Bronchial epithelial cell (primary cell): ENCODE results near the gene ABHD18. TPM values are rescaled to one million over a fixed set of nuclear protein-coding genes. Genes with fewer than 3 reads are reported as not detected.
"Not testable (repeated sequence)": the region's sequence is repeated elsewhere in the genome, so short reads cannot be mapped to it uniquely, and the experiment has no call there.

Source experiments
- DNase-seq: peaks from one replicate; pipeline ENCODE4 v3.0.0-alpha.2; 2010; ENCODE audit warnings: low read depth
- FAIRE-seq: peaks from 2 replicates; lab custom pipeline; 2011; peaks lifted over from hg19 to GRCh38; lab: Jason Lieb, UNC
- H3K27me3 ChIP-seq: 2 replicates; pipeline ENCODE4 v1.5.1; 2011; ENCODE audit warnings: low read length; ENCODE audit not compliant: control insufficient read depth, insufficient read depth
- H3K36me3 ChIP-seq: 2 replicates; pipeline ENCODE4 v1.5.1; 2011; ENCODE audit warnings: low read length; ENCODE audit not compliant: control insufficient read depth, insufficient read depth
- H3K4me3 ChIP-seq: 2 replicates; pipeline ENCODE4 v1.5.1; 2011; ENCODE audit warnings: mild to moderate bottlenecking, low read depth, low read length, control low read depth
- total RNA-seq: library from RNA; depleted of rRNA; stranded (reverse); fragments of >200 nt; gene quantifications from 2 replicates; pipeline ENCODE4 v1.2.1, GENCODE V29; 2014
- TF ChIP-seq, protein P1 (sequence below): IDR thresholded peaks from 2 replicates; pipeline ENCODE4 v1.5.1; 2011; ENCODE audit warnings: mild to moderate bottlenecking, moderate library complexity, low read length, control low read depth, inconsistent platforms; ENCODE audit not compliant: insufficient read depth, severe bottlenecking

ABHD18 gene
- total RNA-seq, 1 donor from 2014 or later, result 7.1 TPM

DNA sequence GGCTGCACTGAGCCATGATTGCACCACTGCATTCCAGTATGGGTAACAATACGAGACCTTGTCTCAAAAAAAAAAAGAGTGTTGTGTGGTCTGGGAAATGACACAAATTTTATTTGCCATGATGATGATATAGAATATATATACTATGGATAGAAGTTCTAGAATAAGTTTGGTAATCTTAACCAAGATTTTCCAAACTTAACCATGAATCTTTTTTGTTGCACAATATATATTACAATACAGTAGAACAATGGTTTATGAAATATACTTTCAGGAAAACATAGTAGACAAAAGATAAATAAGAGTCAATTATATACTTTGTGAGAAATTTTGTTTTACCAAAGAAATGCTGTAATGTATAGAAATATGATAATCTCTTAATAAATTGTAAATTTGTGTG lies 35.0 kb upstream of the ABHD18 start:
- FAIRE-seq, result no peak
- no peak for DNase-seq
- TF ChIP-seq, protein P1, sequence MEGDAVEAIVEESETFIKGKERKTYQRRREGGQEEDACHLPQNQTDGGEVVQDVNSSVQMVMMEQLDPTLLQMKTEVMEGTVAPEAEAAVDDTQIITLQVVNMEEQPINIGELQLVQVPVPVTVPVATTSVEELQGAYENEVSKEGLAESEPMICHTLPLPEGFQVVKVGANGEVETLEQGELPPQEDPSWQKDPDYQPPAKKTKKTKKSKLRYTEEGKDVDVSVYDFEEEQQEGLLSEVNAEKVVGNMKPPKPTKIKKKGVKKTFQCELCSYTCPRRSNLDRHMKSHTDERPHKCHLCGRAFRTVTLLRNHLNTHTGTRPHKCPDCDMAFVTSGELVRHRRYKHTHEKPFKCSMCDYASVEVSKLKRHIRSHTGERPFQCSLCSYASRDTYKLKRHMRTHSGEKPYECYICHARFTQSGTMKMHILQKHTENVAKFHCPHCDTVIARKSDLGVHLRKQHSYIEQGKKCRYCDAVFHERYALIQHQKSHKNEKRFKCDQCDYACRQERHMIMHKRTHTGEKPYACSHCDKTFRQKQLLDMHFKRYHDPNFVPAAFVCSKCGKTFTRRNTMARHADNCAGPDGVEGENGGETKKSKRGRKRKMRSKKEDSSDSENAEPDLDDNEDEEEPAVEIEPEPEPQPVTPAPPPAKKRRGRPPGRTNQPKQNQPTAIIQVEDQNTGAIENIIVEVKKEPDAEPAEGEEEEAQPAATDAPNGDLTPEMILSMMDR, result no peak
- H3K36me3 ChIP-seq, result no peaks in the 10 kb centered on the region
- H3K27me3 ChIP-seq, result no peaks in the 10 kb centered on the region
- H3K4me3 ChIP-seq, result no peak overlapping the region

DNA sequence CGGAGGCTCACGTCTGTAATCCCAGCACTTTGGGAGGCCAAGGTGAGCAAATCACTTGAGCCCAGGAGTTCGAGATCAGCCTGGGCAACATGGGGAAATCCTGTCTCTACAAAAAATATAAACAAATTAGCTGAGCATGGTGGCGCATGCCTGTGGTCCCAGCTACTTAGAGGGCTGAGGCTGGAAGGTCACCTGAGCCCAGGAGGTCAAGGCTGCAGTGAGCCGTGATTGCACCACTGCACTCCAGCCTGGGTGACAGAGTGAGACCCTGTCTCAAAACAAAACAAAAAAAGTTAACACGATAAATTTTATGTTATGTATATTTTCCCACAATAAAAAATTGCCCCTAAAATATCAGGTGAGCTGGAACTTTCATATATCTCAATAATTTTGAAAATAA lies 33.4 kb upstream of the ABHD18 start:
- H3K36me3 ChIP-seq, DNase-seq, H3K27me3 ChIP-seq, H3K4me3 ChIP-seq, FAIRE-seq: not testable (repeated sequence)

DNA sequence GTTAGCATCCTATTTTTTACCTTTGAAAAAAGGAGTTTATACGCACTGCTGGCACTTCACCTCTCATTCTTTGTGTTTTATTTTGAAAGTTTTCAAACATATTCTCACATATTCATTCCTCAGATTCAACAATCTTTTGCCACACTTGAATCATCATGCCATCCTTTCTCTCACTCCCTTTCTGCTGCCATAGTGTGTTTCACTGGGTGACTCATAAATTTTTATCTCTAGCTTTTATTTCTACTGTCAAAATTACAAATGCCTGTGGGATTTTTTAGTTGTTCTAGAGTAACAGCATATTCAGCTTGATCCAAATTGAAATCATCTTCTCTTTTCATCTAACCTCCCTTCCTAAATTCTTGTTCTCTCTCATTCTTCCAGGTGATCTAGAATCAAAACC lies 28.2 kb upstream of the ABHD18 start:
- Histone ChIP-seq H3K36me3 (no peaks in the 10 kb centered on the region), H3K4me3 (no peak overlapping the region), H3K27me3 (no peaks in the 10 kb centered on the region)
- TF ChIP-seq, protein P1, result no peak
- FAIRE-seq (no peak), DNase-seq (peak; percentile 39)

DNA sequence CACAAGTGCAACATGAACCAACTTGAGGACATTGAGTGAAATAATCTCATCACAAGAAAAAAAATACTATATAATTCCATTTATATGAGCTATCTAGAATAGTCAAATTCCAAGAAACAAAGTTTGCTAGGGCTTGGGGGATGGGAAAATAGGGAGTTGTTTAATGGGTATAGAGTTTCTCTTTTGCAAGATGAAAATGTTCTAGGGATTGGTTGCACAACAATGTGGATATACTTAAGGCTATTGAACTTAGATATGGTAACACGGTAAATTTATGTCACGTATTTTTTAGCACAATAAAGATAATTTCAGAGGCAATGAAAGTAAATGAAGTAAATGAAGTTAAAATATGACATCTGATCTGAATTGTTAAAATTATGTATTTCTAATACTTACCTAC lies 8.1 kb upstream of the ABHD18 start:
- TF ChIP-seq, protein P1, result no peak
- no peaks in the 10 kb centered on the region for H3K27me3 ChIP-seq
- no peak for DNase-seq
- FAIRE-seq, result no peak
- no peak overlapping the region for H3K4me3 ChIP-seq
- H3K36me3 ChIP-seq, result peaks cover under 1% of the 10 kb centered on the region

DNA sequence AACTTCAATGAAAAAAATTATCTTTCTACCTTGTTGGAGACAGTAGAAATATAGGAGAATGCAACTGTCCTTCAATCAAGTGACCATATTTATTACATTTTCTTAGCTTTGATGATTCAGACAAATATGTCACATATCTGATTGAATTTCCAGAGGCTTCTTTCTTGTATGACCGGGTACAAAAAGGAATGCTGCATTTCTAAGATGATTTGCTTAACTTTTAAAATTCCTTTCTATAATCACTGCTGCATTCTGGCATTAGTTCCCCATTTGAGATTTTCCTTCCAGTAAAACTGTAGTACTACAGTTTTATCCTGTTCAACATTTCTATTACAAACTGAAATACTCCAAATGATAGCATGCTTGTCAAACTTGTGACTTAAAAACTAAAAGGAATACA lies 5.4 kb upstream of the ABHD18 start:
- FAIRE-seq (no peak), DNase-seq (no peak)
- H3K36me3 ChIP-seq, result no peaks in the 10 kb centered on the region
- H3K27me3 ChIP-seq, result no peaks in the 10 kb centered on the region
- TF ChIP-seq, protein P1, result no peak
- H3K4me3 ChIP-seq, result no peak overlapping the region

DNA sequence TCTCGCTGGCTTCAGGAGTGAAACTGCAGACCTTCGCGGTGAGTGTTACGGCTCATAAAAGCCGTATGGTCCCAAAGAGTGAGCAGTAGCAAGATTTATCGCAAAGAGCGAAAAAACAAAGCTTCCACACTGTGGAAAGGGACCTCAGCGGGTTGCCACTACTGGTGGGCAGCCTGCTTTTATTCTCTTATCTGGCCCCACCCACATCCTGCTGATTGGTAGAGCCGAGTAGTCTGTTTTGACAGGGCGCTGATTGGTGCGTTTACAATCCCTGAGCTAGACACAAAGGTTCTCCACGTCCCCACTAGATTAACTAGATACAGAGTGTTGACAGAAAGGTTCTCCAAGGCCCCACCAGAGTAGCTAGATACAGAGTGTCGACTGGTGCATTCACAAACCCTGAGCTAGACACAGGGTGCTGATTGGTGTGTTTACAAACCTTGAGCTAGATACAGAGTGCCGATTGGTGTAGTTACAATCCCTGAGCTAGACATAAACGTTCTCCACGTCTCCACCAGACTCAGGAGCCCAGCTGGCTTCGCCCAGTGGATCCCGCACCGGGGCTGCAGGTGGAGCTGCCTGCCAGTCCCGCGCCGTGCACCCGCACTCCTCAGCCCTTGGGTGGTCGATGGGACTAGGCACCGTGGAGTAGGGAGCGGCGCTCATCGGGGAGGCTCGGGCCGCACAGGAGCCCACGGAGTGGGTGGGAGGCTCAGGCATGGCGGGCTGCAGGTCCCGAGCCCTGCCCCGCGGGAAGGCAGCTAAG lies 1.4 kb upstream of the ABHD18 start:
- FAIRE-seq, H3K27me3 ChIP-seq, H3K36me3 ChIP-seq: not testable (repeated sequence)
- peak; percentile 7 for DNase-seq
- peak overlapping the region; percentile 87 for H3K4me3 ChIP-seq

DNA sequence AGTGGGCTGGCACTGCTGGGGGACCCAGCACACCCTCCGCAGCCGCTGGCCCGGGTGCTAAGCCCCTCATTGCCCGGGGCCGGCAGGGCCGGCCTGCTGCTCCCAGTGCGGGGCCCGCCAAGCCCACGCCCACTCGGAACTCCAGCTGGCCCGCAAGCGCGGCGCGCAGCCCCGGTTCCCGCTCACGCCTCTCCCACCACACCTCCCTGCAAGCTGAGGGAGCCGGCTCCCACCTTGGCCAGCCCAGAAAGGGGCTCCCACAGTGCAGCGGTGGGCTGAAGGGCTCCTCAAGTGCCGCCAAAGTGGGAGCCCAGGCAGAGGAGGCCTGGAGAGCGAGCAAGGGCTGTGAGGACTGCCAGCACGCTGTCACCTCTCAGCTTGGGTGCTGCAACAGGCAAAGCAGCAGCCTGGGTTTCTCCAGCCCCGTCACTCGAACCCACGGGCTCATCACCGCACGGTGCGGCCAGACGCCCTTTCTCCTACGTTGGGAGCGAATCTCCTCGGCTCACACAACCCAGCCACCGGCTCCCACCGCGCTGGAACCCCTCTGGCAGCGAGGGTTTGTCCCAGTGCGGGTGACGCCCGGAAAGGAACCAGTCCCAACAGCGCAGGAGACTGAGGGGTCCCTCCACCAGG lies 662 bp upstream of the ABHD18 start:
- FAIRE-seq, H3K27me3 ChIP-seq, DNase-seq, H3K36me3 ChIP-seq: not testable (repeated sequence)
- H3K4me3 ChIP-seq, result peak overlapping the region; percentile 87
